Vagina (tissue), 2 donors: Measurements from ENCODE around the gene KCNG2. TPM values are rescaled to one million over a fixed set of nuclear protein-coding genes. Genes with fewer than 3 reads are reported as not detected.

Experiments
- DNase-seq, 2 donors: peaks; one replicate each; pipeline ENCODE4 v3.0.0-alpha.2; 2017; ENCODE audit errors: extremely low spot score in 2 of 2
- H3K27ac ChIP-seq: fragments of 200-600 bp; sonication (generic); one replicate; pipeline ENCODE4 v1.5.1; 2019
- H3K27me3 ChIP-seq: fragments of 200-600 bp; sonication (generic); one replicate; pipeline ENCODE4 v1.5.1; 2019
- H3K36me3 ChIP-seq, 2 donors: fragments of 200-600 bp; sonication (generic); one replicate each; pipeline ENCODE4 v1.5.1; 2017 to 2019
- H3K4me1 ChIP-seq: fragments of 200-600 bp; sonication (generic); one replicate; pipeline ENCODE4 v1.5.1; 2019
- H3K4me3 ChIP-seq, 2 donors: fragments of 200-600 bp; sonication (generic); 1 replicate in 1 of 2; 2 replicates in 1 of 2; pipeline ENCODE4 v1.5.1; 2016 to 2019
- H3K9me3 ChIP-seq: fragments of 200-600 bp; sonication (generic); one replicate; pipeline ENCODE4 v1.5.1; 2019
- POLR2A ChIP-seq, 2 donors: fragments of 450-650 bp; IDR thresholded peaks; one replicate each; pipeline ENCODE4 v1.6.1; 2017; ENCODE audit warnings: antibody characterized with exemption in 2 of 2, mild to moderate bottlenecking in 2 of 2, moderate library complexity in 2 of 2
- POLR2AphosphoS5 ChIP-seq, 2 donors: sonication (generic); formaldehyde crosslinking; IDR thresholded peaks; one replicate each; pipeline ENCODE4 v1.9.0; 2017; ENCODE audit warnings: antibody characterized with exemption in 2 of 2, mild to moderate bottlenecking in 2 of 2, low read depth in 1 of 2; ENCODE audit not compliant: insufficient read depth in 1 of 2
- intact Hi-C: fragments of 100-400 bp; cut with DNase I; formaldehyde crosslinking; loops from one replicate; pipeline ENCODE4 v1.15.1; 2023
- total RNA-seq: library from RNA; depleted of rRNA; stranded (reverse); fragments of >200 nt; gene quantifications from one replicate; pipeline ENCODE4 v1.2.3, GENCODE V29; 2016
- TF ChIP-seq, protein P1 (sequence below), 3 experiments: fragments of 450-650 bp in 2 of 3; fragments of 200-600 bp in 1 of 3; sonication (generic) in 1 of 3; IDR thresholded peaks; one replicate each; pipeline ENCODE4 v1.5.1; 2017 to 2019; ENCODE audit warnings: antibody characterized with exemption in 3 of 3, mild to moderate bottlenecking in 2 of 3, moderate library complexity in 2 of 3

The KCNG2 gene
- total RNA-seq, 1 donor from 2014 or later = not detected

DNA sequence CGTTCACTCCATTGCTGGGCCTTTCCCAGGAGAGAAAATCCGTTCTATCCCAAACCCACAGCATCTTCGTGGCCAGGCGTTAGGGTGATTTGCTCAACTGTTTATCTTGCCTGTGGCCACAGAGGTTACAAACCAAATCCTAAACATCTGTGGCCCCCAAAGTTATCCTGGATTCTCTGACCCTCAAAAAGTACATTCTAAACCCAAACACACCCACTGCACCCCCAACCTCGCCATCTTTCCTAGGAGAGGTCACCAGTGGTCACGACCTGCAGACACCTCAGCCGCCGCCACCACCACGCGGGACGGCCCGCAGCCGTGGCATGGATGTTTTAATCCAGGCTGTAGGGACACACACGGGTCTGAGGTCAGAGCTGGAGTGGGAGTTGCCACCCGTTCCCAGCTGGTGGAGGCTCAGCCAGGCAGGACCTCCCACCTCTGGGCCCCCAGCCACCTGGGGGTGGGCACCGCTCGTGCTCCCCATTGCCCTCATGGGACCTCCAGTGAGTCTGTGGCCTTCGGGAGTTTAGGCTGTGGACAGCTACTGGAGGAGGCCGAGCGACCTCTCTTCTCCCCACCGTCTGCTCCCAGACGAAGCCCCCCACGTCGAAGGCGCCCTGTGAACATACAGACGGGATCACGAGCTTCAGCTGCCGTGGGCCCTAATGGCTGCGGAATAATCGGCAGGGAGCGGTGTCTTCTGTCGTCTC lies 72.0 kb downstream of the KCNG2 start:
- intact Hi-C loops = no loop called here
- TF ChIP-seq POLR2A (IDR thresholded peaks at IDR 0.05) = no peak
- TF ChIP-seq, protein P1, sequence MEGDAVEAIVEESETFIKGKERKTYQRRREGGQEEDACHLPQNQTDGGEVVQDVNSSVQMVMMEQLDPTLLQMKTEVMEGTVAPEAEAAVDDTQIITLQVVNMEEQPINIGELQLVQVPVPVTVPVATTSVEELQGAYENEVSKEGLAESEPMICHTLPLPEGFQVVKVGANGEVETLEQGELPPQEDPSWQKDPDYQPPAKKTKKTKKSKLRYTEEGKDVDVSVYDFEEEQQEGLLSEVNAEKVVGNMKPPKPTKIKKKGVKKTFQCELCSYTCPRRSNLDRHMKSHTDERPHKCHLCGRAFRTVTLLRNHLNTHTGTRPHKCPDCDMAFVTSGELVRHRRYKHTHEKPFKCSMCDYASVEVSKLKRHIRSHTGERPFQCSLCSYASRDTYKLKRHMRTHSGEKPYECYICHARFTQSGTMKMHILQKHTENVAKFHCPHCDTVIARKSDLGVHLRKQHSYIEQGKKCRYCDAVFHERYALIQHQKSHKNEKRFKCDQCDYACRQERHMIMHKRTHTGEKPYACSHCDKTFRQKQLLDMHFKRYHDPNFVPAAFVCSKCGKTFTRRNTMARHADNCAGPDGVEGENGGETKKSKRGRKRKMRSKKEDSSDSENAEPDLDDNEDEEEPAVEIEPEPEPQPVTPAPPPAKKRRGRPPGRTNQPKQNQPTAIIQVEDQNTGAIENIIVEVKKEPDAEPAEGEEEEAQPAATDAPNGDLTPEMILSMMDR (IDR thresholded peaks at IDR 0.05) = no peak
- no peak for TF ChIP-seq POLR2AphosphoS5 (IDR thresholded peaks at IDR 0.05; ENCODE audit: insufficient read depth in 1 of 2, low read depth in 1 of 2)

DNA sequence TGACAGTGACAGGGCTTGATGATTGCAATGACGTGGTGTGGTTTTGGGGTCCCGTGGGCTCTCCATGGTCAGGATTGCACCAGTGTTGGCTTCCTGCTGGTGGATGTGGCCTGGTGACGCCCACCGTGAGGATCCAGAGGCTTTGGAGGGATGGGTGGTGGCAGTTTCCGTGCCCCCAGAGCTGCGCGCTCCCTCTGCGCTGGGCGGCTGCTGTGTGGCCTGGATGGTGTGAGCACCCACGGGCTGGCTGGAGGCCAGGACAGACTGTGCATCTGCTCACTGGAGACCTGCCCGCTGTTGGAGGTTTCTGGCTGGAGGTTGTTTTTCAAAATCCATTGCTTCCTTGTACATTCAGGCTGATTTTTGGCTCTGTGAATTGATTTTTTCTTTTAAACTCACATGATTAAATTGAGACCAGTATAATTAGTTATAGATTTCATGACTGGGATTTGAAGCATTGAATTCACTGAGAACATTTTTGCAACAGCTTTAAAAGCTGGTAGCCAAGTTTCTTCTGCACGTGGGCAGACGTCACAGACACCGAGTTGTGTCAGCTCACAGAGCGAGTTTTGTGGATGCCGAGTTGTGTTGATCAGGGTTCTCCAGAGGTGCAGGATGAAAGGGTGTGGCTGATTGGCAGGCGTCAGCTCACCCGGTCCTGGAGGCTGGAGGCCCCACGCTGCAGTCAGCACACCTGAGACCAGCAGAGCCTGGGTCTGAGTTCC lies 72.7 kb downstream of the KCNG2 start:
- intact Hi-C loops = no loop called here
- TF ChIP-seq POLR2A (IDR thresholded peaks at IDR 0.05) (no peak), POLR2AphosphoS5 (IDR thresholded peaks at IDR 0.05; ENCODE audit: insufficient read depth in 1 of 2, low read depth in 1 of 2) (no peak)
- TF ChIP-seq, protein P1 (IDR thresholded peaks at IDR 0.05) = no peak

More for the DNA sequence above, 72.0 kb downstream of the KCNG2 start:
- Histone ChIP-seq H3K27me3 (no peaks in the 10 kb centered on the region), H3K27ac (no peak overlapping the region), H3K36me3 (no peaks in the 10 kb centered on the region), H3K4me3 (no peak overlapping the region), H3K9me3 (no peaks in the 10 kb centered on the region), H3K4me1 (no peaks in the 10 kb centered on the region)
- no peak for DNase-seq

DNA sequence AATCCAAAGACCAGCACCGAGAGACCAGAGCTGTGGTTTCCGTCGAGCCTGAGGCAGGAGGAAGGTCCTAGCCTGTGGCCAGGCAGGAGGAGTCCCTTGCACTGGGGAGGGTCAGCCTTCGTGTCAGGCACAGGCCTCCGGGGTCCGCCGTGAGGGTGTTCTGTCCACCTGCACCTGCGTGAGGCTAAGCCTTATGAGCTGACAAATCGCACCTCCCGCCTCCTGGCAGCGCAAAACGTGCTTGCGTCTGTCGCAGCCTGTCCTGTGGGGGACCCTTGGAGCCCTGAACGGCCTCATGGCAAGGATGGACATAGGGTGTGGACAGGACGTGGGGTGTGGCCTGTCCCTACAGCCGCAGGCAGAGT lies 73.3 kb downstream of the KCNG2 start:
- TF ChIP-seq, protein P1 (IDR thresholded peaks at IDR 0.05) = no peak
- TF ChIP-seq POLR2AphosphoS5 (IDR thresholded peaks at IDR 0.05; ENCODE audit: insufficient read depth in 1 of 2, low read depth in 1 of 2) = no peak
- no peak for TF ChIP-seq POLR2A (IDR thresholded peaks at IDR 0.05)

More for the DNA sequence above, 72.7 kb downstream of the KCNG2 start:
- H3K4me1 ChIP-seq = no peaks in the 10 kb centered on the region
- no peak overlapping the region for H3K27ac ChIP-seq
- H3K27me3 ChIP-seq = no peaks in the 10 kb centered on the region
- no peaks in the 10 kb centered on the region for H3K9me3 ChIP-seq
- DNase-seq = peak in 1 of 2 donors; percentile 69
- no peaks in the 10 kb centered on the region for H3K36me3 ChIP-seq
- no peak overlapping the region for H3K4me3 ChIP-seq

DNA sequence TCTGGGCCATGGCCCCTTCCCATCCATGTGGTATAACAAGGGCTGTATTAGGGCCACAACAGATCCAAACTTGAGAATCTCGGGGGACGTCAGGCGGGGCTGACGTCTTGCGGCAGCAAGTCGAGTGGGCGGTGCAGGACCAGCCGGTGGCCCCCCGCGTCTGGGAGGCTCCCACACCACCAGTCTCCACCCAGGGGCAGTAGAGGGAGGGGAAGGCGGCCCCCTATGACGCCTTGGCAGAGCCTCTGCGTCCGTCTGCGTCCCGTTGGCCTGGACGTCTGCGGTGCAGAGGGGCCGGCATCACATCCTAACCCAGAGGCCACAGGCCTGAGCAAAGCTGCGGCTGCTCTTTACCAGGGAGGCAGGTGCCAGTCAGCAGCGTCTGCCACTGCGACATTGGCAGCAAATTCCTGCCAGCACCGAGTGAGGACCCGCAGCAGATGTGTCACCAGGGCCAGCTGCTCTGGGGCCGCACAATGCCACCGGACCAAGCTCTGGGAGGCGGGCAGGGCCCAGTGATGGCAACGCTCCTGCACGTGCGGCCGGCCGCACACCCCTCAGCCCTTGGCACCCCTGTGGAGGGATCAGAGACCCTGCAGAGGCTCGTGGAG lies 73.8 kb downstream of the KCNG2 start:
- intact Hi-C loops = no loop called here
- Histone ChIP-seq H3K9me3 (no peaks in the 10 kb centered on the region), H3K4me3 (no peak overlapping the region), H3K27me3 (no peaks in the 10 kb centered on the region), H3K27ac (no peak overlapping the region), H3K4me1 (no peaks in the 10 kb centered on the region), H3K36me3 (no peaks in the 10 kb centered on the region)
- no peak for TF ChIP-seq POLR2AphosphoS5 (IDR thresholded peaks at IDR 0.05; ENCODE audit: insufficient read depth in 1 of 2, low read depth in 1 of 2)
- TF ChIP-seq, protein P1 (IDR thresholded peaks at IDR 0.05) = no peak
- peak in 1 of 2 donors; percentile 74 for DNase-seq

More for the DNA sequence above, 73.3 kb downstream of the KCNG2 start:
- H3K27me3 ChIP-seq = no peaks in the 10 kb centered on the region
- H3K9me3 ChIP-seq = no peaks in the 10 kb centered on the region
- DNase-seq = peak in 1 of 2 donors; percentile 77
- no peaks in the 10 kb centered on the region for H3K36me3 ChIP-seq
- no peak overlapping the region for H3K4me3 ChIP-seq
- intact Hi-C loops = no loop called here
- no peaks in the 10 kb centered on the region for H3K4me1 ChIP-seq
- H3K27ac ChIP-seq = no peak overlapping the region
